Measurements from ENCODE around the gene CARHSP1.
"Not testable (repeated sequence)": the region's sequence is repeated elsewhere in the genome, so short reads cannot be mapped to it uniquely, and the experiment has no call there.

The CARHSP1 gene

DNA sequence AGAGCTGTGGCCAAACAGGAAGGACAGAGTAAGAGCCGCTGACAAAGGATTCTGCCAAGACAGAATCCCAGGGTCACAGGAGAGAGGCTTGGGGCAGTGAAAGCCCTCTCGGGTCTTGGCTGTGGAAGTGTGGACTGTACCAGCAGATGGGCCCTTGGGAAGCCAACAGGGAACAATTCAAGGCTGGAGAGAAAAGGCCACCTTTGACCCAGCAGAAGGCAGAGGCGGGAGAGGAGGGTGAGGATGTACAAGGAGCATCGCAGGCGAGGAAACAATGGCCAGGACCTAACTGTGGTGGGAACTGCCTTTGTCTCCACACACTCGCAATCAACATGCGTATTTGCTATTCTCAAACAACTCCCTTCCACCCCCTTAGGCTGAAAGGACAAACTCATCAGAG lies 15.7 kb downstream of the CARHSP1 start:
- DNase-seq, result no peak

DNA sequence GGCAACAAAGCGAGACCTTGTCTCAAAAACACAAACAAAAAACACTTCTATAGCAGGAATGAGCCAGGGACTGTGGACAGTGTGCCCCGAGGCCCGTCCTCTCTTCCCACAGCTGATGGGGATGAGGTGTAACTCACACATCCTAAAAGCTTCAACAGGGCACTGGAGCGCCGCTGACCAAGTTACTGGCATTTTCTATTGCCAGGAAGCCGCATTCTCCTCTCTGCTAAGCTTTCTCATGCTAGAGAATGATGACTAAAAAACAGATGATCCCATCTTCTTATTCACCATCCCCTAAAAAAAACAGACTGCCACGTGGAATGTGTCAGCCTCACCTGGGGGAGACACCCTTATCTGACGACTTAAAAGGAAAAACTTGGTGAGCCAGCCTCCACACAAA lies 16.3 kb downstream of the CARHSP1 start:
- DNase-seq, result no peak

DNA sequence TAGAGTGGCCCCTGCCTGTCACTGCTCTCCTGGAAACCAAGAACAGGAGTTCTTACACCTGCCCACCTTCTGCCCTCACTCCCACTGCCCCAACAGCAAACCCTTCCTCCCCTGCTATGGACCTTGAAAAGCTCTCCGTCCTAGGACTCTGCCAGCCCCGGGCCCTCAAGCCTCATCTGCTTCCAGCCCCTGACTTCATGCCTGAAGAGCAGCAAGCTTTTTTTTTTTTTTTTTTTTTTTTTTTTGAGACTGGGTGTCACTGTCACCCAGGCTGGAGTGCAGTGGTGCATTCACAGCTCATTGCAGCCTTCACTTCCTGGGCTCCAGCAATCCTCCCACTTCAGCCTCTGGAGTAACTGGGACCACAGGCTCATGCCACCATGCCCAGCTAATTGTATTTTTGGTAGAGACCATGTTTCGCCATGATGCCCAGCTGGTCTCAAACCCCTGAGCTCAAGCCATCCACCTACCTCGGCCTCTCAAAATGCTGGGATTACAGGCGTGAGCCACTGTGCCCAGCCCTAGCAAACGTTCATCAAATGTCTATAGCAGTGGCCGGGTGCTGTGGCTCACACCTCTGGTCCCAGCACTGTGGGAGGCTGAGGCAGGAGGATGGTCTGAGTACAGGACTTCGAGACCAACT lies 16.9 kb downstream of the CARHSP1 start:
- DNase-seq, result no peak

DNA sequence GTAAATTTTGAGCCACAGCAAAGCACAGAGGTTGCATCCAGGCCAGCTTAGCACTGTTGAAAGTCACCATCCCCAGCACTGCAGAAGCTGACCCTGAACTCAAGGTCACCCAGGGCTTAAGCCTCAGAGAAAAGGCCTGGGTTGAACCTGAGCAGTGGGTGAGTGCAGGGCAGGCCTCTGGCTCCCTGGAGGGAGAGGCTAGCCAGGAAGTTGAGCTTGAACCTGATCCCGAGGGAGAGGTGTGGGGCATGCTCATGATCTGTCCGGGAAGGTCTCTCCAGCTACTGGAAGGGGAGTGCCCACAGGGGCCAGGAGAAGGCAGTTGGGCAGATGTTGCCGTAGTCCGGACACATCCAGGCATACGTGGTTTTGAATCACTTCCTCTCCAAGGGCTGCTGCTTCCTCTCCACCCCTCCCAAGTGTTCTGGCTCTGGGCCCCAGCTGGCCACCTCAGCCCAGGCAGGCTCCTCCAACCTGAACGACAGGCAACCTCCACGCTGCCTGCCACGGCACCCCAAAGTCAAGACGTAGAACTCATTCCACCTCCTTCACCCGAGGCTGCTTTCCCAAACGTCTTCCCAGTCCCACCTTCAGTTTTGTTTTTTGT lies 18.4 kb downstream of the CARHSP1 start:
- no peak for DNase-seq

DNA sequence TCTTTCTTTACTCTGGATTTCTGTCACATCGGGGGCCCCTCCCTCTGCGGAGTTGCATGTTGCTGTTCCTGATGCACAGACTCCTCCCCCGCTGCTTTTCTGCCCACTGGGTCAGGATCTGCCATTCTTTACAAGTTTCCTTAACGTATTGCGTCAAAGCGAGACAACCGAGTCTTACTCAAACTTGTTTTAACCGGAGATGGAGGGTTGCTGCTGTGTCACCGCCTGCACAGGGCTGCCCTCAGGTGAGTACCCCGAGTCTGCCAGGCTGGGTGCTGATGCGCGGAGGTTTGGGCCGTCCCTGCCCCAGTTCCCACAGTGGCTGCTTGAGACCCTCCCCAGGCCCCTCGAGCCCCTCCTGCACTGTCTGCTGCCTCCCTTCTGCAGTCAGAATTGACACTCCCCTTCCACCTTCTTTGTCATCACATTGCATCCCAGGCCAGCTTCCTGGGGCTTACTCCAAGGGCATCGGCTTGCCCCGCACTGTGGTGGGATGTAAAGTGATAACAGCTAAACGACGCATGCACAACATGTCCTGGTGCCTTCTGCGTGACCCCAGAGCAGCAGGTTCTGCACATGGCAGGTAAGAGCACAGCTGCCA lies 19.3 kb downstream of the CARHSP1 start:
- no peak for DNase-seq

DNA sequence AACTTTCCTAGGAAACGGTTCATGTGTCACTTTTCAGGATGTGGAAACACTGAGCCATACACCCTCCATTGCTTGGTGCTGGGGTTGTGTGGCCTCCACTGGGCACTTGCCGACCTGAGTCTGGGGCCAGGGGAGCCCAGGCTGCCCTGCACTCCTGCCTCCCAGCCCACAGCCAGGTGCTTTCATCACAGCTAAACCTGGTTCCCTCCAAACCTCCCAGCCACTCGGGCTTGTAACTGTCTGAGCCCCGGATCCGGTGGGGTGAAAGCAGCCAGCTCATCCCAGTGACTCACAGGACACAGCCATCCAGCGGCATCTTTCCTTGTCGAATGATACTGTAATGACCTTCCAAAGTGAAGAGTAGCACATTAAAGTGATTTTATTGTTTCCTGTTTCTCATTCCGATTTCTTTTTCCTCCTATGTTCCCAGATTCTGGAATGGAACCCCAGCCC lies 19.8 kb downstream of the CARHSP1 start:
- DNase-seq, result no peak

DNA sequence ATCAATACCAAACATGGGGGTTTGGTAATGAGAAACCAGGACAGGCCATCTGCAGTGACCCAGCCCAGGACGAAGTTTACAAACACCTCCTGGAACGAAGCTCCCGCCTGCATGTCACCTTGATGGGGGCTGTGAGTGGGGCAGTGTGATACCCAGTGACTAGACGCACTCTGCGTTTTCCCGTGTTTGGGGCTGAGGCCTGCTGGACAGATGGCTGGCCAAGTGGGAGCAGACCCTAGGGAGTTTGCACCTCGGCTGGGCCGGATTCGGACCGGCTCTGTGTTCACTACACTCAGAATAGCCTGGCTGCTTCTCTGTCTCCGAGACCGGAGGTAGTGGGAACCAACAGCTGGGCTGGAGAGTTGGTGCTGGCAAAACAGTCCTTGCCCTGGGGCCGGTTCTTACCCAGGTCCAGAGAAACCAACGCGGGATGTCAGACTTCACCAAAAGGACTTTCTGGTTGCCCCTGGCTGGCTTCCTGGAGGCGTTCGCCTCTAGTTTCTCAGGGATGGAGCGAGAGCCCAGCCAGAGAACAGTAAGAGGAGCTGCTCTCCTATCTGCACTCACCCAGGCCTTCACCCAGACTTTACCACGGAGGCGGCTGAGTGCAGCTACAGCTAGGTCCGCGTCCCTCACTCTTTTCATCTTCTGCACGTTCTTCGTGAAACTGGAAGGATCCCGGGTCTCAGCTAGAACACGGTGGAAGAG lies 20.4 kb downstream of the CARHSP1 start:
- DNase-seq, result no peak

DNA sequence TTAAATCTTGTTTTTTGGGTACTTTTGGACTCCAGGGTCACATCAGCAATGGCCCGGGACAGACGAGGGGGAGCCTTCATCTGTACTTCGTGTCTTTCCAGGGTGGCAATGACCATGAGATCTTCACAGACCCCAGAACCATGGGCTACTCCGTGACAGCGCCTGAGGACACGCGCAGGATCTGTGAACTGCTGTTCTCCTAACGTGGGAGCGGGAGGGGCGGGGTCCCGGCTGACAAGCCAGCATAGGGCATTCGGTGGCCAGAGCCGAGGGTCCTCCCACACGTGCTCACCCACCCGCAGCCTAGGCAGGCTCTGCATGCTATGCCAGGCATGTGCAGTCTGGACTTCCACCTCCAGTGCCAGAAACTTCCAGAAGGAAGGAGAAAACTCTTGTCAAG lies 21.2 kb downstream of the CARHSP1 start:
- DNase-seq, result no peak

DNA sequence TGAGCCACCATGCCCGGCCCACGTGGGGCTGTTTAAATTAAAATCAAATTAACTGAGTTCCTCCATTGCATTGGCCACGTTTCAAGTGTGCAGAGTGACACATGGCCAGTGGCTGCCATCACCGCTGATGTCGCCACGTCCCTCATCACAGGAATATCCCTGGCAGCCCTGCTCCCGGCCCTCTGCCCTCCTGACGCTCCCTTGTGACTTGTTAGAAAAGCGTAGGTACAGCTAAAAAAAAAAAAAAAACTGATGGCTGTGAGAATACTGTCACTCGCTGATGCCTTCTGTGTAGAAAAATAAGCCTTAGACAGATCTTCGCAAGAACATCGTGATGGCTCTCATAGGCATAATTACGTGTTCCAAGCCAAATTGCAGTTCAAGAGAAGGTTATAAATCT lies 21.7 kb downstream of the CARHSP1 start:
- DNase-seq, result no peak

DNA sequence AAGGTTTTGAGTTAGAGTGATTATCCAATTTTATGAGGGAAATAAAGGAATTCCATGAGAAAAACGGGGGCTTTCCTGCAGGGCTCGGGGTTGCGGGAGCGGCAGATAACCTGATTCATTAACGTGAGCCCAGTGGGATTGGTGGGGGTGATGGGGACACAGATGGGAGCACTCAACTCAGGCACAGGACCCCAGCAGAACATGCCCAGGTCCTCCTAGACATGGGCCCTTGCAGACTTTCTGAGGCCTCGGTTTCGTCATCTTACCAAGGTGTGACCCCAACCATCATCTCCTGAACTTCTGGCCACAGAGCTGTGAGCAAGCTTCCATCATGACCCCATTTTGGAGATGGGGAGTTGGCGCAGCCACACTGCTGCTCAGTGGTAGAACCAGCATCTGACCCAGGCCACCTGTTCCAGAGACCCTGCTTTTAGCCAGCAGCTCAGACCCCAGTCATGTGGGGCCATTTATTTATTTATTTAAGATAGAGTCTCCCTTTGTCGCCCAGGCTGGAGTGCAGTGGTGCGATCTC lies 22.3 kb downstream of the CARHSP1 start:
- no peak for DNase-seq

DNA sequence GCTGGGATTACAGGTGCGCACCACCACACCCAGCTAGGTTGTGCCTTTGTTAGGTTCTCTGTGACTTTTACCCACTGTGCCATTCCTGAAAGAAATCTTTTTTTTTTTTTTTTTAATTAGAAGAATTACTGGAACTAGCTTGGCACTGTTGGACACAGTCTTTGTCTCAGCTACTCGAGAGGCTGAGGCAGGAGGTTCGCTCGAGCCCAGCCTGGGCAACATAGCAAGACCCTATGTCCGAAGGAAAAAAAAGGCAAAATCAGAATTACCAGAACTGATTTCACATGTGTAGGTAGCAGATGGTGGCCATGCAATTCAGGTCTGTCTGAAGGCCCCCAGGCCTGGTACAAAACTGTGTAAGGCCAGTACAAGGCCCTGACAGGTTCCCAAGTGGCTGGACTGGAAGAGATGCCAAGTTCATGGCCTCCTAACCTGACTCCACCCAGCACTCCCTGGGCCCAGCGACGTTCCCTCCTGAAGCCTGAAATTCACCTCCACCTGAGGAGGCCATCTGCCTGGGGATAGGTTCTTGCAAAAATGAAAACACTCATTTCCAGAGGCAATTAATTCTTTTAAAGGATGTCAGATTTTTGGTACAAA lies 23.0 kb downstream of the CARHSP1 start:
- no peak for DNase-seq

DNA sequence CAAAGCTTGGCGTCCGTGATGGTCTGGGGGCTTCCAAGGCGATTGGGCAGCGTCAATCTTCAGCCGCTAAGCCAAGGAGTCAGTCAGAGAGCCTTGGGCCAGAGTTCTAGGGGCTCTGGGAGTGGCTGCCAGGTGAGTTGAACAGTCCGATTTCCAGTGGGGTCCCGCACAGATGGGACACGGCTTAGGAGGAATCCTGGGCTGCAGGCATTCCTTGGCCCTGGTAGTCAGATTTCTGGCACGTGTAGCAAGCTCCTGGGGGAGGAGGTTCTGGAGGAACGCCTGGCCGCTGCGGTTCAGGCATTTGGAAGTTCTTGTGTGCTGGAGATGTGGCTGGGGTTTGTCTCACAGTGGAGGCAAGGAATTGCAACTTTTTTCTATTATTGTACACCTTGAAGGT lies 25.5 kb downstream of the CARHSP1 start:
- not testable (repeated sequence) for DNase-seq

DNA sequence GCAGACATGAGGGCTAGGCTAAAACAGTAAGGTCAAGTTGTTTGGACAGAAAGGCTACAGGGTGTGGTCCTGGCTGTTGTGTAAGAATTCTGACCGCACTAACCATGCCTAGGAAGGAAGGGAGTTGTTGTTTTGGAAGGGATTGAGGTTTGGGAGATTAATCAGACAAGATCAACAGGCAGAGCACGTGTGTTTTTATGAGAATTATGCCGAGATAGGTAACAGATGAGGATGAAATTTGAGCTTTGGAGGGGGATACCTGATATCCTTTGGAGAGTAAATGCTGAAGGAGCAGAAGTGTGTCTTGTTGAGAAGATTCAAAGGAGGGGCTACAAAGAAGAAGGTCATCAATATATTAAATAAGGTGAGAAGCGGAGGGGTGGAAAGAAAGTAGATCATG lies 26.8 kb downstream of the CARHSP1 start:
- not testable (repeated sequence) for DNase-seq

DNA sequence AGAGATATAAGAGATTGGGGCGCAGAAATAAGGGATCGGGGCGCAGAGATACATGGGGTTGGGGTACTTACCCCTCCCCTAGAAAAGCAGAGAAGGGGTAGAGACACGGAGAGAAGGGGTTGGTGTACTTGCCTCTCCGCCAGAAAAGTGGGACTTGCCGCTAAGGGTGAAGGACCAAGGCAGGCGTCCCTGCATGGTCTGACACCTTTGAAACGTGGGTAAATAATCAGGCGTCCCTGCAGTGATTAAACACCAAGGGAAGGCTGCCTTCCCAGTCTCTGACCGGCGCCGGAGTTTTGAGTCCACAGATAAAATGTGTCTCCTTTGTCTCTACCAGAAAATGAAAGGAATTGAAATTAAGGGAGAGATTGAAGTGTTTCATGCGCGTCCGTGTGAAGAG lies 31.2 kb downstream of the CARHSP1 start:
- DNase-seq, result not testable (repeated sequence)

DNA sequence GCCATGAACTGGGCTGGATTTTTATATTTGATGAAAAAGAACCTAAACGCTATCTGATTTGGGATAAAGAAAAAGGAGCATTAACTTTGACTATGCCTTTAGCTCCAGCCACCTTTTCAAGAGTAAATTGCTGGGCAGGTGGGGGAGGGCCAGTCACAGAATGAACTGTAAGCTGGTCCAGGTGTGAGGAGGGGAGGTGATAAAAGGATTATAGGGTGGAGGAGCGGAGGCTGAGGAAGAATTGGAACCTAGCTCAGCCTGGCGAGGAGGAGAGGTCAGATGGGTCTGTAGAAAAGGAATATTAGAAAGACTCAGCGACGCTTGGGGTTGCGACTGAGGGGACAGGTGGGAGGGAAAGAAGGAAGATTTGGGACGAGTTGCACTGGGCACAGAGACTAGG lies 32.0 kb downstream of the CARHSP1 start:
- DNase-seq, result not testable (repeated sequence)

DNA sequence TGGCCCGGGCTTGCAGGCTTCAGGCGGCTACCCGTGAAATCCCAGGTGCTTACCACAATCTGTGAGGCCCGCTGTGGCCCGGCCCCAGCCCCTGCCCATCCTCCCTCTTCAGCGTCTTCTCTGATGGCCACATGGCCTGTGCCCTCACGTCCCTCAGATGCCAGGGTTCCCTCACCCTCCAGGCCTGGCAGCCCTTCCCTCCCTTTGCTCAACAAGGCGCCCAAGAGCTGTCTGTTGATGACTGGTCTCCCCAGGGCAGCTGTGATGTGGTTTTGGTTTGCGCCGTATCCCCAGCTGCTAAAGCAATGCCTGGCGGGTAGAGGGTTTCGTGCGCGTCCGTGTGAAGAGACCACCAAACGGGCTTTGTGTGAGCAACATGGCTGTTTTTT lies 36.1 kb downstream of the CARHSP1 start:
- no peak for DNase-seq

DNA sequence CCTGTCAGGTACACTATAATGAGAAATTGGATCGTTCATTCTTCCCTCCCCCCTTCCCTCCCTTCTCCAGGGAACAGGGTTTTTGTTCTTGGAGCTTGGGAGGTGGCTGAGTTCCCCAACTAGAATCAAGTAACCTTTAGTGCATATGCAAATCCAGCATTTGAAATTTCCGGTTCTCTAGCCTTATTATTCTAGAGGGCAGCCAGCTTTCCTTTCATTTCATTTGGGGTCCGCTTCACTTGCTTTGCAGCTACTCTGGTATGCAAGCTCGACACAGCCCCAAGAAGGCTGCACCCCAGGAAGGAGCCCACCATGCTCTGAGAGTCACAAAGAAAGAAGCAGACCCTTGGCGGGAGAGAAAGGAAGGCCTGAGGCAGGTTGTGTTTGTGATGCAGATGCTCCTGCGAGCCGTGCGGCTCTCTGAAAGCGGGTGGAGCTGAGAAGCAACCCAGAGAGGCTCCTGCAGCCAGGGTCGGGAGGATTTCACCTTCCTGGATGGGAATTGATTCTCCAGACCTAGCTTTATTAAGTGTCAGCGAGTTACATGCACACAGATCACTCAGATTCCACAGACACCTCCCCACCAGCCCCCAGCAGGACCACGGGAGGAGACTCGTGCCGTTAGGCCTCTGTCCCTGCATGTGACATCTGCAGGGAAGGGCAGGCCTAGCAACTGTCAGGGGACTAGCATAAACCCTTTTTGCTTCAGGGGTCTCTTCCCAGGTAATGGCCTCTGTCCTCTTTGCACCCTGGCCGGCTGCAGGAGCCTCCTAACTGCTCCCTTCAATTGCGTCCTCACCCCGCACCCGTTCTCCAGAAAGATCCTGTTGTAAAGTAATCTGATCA lies 36.7 kb downstream of the CARHSP1 start:
- DNase-seq, result no peak

DNA sequence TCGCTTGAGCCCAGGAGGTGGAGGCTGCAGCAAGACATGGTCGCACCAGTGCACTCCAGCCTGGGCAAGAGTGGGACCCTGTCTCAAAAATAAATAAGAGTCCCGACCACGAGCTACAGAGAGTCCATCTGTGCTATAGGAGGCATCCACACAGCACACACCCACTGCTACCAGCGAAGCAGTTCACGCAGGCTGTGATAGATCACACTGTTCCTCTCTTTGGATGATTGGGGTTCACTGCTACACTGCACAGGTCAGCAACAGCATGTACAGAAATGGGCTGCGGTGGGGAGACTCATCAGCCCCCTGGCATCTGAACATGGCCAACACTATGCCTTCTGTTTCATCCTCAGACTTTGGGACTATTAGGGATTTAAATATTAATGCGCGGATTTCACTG lies 37.4 kb downstream of the CARHSP1 start:
- no peak for DNase-seq

DNA sequence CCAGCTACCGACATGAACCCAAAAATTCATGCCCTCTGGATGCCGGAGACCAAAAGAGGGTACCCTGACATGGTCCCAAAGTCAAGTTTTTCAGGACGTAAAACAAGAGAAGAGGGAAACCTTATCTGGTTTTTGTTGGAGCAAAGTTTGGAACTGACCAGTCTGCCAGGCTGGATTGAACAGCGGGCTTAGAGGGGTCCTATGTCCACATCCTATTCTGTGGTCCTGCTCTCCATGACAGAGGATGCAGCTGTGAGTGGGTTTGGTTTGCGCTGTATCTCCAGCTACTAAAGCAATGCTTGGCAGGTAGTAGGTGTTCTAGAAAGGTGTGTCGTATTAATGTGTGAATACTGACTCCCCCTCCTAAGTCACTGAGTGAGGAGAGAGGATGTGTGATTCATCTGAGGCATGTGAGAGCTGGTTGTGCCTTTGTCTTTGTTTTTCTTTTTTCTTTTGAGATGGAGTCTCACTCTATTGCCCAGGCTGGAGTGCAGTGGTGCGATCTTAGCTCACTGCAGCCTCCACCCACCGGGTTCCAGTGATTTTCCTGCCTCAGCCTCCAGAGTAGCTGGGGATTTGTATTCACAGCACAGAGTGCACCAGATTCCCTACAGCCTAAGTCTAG lies 40.2 kb downstream of the CARHSP1 start:
- no peak for DNase-seq

DNA sequence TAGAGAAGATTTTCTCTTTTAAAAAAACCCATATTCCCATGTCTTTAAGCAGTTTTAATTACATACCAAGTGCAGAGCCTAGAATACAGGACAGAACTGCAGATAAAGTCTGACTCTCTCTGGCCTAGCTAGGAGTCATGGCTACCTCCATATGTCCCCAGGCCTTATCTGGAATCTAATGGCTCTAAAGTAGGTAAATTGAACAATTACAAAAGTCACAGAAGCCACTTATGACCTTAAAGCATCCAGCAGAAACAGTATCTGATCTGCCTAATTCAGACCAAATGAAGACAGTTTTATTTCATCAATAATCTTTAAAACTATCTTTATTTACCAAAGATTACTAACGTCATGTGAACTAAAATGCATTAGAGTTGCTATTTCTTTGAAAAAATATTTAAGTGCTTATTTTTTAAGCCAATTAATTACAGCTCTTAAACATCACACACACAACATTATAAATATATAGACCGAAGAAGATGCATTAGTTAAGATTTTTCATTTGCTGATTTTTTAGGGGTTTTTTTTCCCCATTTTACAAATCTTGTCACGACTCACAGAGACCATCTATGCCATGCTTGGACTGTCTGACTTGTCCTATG lies 42.4 kb downstream of the CARHSP1 start:
- no peak for DNase-seq

DNA sequence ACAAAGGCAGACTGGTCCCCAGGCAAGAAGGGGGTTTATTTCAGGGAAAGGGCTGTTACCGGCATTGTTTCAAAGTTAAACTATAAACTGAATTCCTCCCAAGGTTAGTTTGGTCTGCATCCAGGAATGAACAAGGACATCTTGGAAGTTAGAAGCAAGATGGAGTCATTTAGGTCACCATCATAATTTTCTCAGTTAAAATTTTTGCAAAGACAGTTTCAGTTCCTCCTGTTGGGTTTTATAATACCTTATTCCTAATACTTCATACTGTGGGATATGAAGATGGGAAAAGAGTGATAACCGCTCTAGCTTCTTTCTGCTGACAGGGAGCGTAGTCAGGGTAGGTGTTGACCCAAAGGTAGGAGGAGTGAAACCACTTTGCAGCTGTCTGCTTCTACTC lies 46.4 kb downstream of the CARHSP1 start:
- no peak for DNase-seq

Data from NK-92 treated with Interleukin-12 subunit alpha and Interleukin-12 subunit beta, amount 100 ng/mL, for 24 hours (cell line).